HG02943 (cell line): ENCODE data around the gene CDH15.

Source experiments
- ATAC-seq: cut with Tn5 transposase; IDR thresholded peaks from one replicate; pipeline ENCODE4 v1.9.1; 2021; ENCODE audit warnings: mild to moderate bottlenecking, low read depth, moderate library complexity; ENCODE audit not compliant: unreplicated experiment

Gene CDH15

DNA sequence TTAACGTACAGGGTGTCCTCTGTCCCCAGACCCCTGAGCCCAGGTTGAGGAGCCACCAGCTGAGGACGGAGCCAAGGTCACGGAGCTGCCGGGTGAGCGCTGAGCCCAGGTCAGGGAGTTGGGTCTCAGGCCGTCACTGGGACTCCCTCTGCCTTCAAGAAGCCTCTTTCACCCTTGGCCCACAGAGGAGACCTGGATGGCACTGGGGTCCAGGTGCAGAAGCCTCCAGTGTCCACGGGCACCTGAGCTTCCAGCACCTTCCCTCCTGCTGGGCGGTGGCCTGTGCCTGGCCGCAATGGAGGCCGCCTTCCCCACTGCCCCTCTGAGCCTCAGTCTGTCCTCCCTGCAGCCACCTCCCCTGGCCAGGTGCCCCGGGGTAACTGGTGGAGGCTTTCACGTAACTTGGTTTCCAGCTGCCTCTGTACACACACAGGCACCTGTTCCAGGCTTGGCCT lies 31.6 kb upstream of the CDH15 start:
- ATAC-seq = no peak

DNA sequence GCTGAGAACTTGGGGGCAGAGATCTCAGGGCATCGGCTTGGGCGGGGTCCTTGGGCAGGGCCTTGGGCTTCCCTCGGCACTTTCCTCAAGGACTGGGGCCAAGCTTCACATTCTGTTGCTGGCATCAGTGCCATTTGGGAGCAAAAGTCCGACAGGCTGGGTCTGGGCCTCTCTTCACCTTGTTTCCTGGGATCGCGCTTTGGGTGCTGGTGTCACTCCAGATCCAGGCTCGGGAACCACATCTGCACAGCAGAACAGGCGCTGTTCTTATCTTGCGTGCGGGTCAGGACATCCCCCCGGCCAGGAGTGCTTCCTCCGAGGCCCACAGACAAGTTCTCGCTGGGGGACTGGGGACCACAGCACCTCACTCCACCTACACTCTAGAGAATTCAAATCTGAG lies 31.1 kb upstream of the CDH15 start:
- no peak for ATAC-seq

DNA sequence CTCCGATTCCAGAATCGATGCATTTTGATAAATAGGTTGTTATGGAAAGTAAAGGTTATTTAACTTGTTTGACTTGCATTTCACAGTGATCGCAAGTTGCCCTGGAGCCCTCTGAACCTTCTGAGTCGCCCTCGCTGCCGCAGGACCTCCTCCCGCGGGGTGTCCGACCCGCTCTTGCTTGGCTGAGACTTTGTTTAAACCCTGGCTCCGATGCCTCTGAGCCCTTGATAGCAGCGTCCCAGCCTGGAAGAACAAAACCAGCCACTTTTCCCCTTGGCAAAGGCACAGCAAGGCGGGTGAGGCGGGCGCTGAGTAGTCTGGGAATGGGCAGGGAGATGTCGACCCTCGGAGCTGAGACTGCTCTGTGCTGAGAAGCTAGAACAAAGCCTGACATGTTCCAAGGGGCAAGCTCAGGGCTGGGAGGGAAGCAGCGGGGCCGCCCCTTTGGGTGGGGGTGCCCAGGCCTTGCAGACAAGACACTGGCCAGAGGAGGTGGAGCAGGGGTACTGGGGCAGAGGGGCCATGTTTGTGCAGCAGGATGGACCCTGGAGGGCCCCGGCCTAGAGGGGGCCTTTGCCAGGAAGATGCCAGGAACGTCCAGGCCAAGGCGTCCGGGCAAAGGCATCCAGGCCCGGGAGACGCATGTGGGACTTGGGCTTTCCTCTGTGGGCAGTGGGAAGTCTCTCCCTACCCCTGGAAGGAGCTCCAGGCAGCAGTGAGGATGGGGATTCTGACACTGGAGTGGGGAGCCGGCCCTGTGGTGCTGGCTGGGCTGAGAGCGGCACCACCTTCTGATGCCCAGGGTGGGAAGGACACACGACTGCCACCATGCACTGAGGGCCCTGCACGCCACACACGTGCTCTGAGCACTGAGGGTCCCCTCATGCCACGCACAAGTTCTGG lies 30.3 kb upstream of the CDH15 start:
- ATAC-seq = no peak

DNA sequence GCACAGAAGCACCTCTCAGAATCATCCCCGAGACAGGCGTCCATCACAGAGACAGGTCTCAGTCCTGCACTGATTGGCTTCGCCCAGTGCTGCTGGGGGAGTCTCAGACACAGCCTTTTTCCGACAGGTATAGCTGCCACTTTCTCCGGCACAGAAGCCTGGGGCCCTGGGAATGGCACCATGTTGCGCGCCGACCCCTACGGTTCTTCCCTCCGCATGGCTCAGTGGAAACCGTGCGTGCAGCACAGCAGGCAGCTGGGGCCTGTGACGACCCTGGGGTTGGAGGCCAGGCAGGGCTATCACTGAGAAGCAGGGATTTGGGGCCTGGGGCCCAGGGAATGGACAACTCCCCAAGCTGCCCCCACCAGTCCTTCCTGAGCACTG lies 29.7 kb upstream of the CDH15 start:
- no peak for ATAC-seq

DNA sequence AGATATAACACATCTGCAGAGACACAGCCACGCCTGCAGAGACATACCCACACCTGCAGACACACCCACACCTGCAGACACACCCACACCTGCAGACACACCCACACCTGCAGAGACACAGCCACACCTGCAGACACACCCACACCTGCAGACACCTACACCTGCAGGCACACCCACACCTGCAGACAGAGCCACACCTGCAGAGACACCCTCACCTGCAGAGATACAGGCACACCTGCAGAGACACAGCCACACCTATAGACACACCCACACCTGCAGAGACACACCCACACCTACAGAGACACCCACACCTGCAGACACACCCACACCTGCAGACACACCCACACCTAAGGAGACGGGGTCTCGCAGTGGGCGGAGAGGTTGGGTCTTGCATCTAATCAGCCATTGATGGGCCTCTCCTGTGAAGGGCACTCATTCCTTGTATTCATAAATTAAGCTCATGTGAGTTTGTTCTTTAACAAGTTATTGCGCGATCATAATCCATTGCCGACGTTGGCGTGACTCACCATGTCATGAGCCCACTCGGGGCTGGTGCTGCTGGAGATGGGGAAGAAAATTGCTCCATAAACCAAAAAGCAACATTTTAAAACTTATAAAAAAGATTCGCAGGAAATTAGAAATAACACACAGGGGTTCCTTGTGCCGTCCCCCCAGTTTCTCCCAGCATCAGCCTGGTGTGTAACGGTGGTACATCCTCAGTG lies 28.9 kb upstream of the CDH15 start:
- no peak for ATAC-seq

DNA sequence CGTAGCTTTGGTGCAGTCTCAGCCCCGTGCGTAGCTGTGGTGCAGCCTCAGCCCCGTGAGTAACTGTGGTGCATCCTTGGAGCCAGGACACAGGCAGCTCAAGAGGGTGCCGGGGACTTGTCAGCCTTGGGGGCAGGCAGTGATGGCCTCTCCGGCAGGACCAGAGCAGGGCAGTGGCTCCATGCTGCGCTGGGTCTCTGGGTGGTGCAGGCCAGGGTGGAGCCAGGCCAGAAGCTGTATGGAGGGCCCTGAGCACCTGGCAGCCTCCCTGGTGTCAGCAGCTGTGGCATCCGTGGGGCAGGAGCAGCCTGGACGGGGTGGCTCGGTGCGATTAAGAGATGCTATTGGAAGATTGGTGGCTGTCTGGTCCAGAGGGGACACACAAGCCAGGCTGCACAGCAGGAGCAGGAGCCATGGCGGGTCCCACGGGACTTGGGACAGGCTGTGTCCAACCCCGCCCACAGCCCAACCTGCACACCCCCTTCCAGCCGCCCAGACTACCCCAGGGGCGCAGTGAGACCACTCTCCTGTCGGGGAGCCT lies 28.3 kb upstream of the CDH15 start:
- no peak for ATAC-seq

DNA sequence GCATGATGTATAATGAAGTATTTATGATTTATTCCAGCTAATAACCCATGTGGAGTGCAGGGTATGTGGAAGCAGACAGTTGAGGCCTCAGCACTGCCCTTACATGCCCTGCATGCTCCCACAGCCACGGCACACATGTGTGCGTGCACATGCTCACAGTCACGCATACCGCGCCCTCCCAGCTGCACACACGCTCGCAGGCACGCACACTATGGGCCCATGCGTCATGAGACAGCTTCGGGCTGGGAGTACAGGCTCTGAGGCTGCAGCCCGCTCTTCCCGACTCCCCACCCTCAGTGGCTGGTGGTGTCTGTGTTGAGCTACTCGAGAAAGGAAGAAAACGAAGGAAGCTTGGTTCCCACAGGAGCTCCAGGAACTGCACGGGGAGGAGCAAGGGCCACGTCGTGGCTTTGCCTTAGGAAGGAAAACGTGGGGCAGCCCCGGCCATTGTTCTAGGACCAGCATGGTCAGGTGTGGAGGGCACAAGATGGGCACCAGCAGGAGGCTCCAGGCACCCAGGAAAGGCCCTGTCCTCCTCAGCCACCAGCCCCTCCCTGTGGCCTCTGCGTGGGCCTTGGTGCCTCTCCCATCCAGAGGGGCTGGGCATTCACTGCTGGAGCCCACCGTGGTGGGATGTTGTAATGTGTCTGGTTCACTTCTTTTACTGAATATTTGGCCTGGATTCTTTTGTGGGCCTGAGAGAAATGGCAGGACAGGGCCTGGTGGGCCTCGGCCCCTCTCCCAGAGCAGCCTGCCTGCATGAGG lies 27.5 kb upstream of the CDH15 start:
- ATAC-seq = no peak

DNA sequence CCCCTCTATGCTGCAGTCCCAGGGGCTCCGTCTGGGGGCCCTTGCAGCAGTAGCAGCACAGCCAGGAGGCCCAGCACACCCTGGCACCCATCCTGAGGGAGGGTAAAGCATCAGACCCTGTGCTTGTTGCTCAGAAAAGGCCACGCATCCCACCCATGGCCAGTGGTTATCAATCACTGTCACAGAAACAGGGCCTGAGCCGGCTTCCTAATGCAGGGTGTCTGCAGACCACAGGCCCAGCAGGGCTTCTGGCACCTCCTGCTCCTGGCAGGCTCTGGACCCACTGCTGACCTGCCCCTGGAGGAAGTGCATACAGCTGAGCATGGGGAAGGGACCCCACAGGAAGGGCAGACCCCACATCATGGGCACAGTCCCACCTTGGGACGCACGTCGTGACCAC lies 26.9 kb upstream of the CDH15 start:
- no peak for ATAC-seq

DNA sequence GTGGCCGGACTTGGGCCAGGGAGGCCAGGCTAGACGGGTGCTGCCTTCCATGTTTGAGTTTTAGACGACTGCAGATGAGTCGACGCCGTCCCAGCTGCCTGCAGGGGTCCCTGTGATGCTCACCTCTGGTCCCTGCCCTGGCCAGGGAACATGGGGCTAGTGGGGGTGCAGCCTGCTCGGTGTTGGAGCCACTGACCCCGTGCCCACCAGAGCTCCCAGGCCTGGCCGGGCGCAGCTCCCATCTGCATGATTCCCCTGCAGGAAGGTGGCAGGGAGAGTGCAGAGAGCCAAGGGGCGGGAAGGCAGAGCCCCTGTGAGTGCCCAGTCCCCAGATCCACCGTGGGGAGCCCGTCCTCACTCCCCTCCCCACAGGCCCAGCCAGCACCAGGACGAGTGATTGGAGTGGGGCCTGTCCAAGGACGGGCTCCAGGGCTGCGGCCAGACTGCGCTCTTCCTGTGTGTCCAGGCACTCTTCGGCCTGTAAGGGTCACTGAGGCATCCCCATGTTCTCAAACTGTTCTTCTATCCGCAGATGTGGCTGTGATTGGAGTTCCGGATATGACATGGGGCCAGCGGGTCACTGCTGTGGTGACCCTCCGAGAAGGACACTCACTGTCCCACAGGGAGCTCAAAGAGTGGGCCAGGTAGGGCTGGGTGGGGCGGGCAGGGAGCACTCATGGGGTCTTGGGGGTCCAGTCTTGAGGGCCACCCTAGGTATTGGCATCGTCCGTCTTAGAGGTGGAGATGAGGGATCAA lies 26.0 kb upstream of the CDH15 start:
- no peak for ATAC-seq

DNA sequence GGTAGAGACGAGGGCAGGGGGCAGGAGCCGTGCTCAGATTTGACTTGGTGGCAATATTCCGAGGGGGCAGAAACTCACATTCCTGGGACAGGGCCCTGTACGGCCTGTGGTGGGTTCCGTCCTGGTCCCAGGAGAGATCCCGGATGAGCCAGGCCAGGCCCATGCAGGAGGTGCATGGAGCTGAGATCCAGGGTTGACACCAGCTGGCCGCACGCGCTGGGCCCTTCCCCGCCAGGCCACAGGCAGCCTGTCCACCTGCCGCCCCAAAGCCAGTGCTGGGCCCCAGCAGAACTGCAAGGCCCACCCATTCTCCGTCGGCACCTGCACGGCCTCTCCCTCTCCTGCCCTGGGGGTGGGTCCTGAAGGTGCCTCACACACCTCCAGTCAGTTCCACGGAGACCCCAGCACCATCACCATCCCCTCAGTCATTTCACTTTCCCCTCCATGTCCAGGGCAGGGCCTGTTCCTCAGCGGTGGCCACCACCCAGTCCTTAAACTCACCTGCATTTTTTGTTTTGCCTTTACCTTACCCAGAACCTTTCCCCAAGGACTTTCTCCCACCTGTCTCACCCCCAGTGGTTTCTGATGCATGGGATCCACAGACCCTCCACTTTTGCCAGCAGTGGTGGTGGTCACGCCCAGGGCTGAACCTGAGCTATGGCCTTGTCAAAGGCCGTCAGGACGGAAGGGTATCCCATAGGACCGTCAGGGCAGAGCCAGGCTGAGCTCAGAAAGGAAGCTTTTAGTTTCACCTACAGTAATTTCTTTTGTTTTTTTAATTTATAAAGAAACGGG lies 25.1 kb upstream of the CDH15 start:
- ATAC-seq = no peak

DNA sequence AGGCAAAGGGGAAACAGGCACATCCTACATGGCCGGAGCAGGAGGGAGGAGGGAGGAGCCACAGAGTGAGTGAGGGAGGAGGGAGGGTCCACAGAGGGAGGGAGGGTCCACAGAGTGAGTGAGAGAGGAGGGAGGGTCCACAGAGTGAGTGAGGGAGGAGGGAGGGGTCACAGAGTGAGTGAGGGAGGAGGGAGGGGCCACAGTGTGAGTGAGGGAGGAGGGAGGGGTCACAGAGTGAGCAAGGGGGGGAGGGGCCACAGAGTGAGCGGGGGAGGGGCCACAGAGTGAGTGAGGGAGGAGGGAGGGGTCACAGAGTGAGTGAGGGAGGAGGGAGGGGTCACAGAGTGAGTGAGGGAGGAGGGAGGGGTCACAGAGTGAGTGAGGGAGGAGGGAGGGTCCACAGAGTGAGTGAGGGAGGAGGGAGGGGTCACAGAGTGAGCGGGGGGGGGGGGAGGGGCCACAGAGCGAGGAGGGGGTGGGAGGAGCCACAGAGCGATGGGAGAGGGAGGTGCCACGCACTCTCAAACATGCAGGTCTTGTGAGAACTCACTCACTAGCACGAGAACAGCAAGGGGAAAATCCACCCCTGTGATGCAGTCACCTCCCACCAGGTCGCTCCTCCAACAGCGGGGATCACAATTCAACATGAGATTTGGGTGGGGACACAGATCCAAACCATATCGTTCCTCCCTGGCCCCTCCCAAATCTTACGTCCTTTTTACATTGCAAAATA lies 24.3 kb upstream of the CDH15 start:
- ATAC-seq = no peak

DNA sequence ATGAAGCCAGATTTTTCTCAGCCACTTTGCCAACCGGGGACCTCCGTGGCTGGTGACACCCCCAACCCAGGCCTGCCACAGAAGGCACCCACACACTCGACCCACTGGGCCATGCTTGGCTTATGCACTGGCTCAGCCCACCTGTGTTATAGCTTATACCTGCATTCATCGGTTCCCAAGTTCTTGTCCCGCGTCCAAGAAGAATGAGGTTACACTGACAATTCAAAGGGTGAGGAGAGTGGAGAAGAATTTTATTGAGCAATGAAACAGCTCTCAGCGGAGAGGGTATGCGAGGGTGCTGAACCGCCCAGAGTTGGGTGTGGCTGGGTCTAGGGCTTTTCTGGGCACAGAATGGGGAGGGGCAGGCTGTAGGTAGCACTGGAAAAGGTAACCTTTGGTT lies 22.2 kb upstream of the CDH15 start:
- no peak for ATAC-seq

DNA sequence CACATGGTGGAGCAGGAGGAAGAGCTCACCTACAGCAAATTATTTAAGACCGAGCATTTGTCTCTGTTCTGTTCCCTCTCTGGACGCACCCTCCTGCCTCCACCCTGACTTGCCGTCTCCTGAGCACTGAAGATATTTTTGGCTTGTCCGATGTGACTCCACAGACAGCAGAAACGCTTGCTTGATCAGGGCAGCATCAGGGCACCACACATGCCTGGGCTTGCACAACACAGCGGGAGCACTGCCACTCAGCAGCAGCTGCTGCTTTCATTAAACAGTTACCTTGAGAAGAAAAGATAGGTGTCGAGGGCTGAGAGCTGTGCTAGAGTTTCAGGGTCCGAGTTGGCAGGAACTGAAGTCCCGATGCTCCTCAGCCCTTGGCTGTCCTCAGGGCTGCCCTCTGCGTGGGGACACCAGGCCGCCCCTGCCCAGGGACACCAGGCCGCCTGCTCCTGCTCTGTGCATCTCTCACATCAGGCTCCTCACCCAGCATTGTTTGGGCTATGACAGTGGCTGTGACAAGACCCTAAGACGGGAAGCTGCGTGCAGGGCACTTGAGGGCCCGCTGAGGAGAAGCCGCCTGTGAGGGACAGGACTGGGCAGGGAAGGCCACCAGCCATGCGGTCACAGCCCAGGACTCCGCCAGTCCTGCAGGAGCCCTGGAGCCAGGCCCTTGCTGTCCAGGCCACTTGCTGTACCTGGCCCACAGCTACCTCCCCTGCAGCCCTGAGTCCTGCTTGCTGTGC lies 21.3 kb upstream of the CDH15 start:
- ATAC-seq = no peak

DNA sequence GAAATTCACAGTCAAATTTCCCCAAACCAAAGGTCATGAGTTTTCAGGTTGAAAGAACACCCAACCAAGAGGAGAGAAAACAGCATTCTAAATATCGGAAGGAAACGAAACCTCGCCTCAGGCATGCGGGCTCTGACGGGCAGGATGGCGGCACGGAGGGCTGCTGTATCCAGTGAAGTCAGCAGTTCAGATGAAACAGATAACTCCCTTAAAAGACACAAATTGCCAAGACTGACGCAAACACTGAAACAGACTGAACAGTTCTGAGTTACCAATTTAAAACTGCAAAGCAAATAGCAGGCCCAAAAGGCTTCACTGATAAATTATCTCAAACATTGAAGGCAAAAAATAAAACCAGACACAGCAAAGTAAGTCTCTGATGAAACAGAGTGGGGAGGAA lies 20.6 kb upstream of the CDH15 start:
- ATAC-seq = no peak

DNA sequence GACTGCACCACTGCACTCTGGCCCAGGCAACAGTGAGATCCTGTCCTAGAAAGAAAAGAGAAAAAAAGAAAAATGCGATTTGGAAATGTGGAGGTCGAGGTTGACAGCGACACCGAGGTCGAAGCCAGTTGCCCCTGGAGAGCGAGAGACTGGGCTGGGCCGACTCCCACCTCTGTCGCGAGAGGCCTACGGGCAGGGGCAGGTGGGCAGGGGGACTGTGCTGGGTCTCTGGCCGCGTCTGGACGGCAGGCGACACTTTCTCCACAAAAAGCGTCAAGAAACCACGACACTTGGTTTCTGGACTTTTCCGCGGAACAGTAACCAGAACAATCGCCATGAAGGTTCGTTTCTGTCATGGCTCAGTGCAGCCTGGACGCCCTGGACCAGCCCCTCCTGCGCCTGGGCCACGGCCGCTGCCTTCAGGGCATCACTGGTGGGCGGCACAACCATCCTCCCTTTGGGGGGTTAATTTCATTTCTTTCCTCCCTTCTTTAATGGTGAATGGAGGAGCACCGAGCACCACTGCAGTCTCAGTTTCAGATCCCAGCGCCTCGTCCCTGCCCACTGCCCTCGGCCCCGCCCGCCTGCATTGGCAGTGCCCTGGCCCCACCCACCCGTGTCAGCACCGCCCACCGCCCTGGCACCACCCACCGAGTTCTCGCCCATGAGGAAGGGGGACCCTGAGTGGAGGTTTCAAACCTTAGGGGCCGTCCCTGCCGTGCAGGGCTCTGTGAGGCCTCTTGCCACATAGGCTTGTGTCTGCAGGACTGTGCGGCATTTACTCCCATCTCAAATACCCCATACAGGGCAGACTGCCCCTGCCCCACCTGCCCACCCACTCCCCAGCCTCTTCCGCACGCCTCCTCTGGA lies 18.5 kb upstream of the CDH15 start:
- no peak for ATAC-seq

DNA sequence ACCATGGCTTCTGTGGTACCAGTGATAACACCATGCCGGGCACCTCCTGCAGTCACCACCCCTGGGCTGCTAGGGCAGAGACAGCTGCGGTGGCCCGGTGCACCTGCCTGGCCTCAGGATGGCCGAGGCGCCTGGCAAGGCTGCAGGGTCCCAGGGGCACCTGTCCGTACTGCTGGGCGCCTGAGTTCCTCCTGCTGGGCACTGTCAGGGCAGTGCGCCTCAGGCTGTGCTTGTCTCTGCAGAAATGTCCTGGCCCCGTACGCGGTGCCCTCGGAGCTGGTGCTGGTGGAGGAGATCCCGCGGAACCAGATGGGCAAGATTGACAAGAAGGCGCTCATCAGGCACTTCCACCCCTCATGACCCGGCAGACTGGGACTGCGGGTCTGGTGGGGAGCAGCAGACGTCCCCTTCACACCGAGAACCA lies 17.7 kb upstream of the CDH15 start:
- ATAC-seq = no peak
